ENCODE data around the gene MRGPRE.

MRGPRE gene

DNA sequence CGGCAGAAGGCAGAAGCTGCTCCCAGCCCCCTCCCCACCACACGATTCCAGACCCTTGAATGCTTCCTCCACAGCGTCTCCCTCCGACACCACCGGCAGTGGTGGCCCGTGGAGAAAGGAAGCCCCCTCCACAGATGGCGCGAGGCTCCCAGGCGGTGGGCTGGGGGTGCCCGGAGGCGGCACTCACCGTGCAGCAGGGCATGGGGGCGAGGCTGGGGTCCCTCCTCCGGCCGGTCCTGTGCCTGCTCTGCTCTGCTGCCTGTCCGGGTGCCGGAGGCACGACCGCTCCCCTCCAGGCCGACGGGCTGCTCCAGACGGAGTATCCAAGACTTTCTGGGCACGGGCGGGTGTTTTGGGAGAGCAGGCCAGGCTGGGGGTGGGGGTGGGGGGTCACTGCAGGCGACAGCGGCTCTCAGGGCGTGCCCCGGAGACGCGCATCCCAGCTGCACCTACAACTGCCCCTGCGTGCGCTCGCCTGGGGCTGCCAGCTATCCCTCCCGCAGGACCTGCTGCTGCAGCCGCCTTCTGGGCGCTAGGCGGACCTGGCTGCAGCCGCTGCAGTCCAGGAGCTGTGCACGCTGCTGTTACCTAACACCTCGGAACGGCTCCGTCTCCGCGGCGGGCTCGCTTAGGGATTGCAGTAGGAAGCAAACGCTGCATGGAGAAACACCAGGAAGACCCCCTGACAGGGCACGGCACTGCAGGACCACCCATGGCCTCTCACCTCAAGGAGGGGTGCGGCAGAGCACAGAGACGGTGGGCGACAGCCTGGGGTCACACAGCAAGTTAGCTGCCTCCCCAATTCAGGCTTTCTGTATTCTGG lies 28.8 kb downstream of the MRGPRE start:
- DNase-seq (ENCODE audit: low spot score): no peak
- TF ChIP-seq, protein P1, sequence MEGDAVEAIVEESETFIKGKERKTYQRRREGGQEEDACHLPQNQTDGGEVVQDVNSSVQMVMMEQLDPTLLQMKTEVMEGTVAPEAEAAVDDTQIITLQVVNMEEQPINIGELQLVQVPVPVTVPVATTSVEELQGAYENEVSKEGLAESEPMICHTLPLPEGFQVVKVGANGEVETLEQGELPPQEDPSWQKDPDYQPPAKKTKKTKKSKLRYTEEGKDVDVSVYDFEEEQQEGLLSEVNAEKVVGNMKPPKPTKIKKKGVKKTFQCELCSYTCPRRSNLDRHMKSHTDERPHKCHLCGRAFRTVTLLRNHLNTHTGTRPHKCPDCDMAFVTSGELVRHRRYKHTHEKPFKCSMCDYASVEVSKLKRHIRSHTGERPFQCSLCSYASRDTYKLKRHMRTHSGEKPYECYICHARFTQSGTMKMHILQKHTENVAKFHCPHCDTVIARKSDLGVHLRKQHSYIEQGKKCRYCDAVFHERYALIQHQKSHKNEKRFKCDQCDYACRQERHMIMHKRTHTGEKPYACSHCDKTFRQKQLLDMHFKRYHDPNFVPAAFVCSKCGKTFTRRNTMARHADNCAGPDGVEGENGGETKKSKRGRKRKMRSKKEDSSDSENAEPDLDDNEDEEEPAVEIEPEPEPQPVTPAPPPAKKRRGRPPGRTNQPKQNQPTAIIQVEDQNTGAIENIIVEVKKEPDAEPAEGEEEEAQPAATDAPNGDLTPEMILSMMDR (IDR thresholded peaks at IDR 0.05; ENCODE audit: extremely low read depth, missing control alignments): no peak

GRCh38 chr11:3202759-3203158 lies 29.5 kb downstream of the MRGPRE start:
- TF ChIP-seq, protein P1 (IDR thresholded peaks at IDR 0.05; ENCODE audit: extremely low read depth, missing control alignments): no peak
- no peak for DNase-seq (ENCODE audit: low spot score)

DNA sequence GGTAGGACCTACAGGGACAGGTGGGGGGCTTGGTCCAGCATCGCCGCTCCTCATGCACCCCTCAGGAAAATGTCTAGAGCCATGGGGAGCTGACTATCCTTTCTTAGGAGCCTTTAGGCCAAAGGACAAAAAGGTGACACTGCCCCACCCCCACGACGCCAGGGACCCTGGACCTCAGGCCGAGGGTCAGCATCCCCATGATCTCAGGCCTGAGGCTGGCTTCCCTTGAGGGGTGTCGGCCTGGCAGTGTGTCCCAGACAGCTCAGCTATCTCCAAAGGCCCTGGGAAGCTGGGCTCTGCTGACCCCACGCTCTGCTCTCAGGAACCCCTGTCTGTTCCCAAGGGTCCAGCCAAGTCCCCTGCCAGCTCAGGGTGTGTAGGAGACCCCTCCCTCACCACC lies 29.9 kb downstream of the MRGPRE start:
- TF ChIP-seq, protein P1 (IDR thresholded peaks at IDR 0.05; ENCODE audit: extremely low read depth, missing control alignments): no peak
- no peak for DNase-seq (ENCODE audit: low spot score)

GRCh38 chr11:3201677-3202181 lies 30.5 kb downstream of the MRGPRE start:
- TF ChIP-seq, protein P1 (IDR thresholded peaks at IDR 0.05; ENCODE audit: extremely low read depth, missing control alignments): no peak
- no peak for DNase-seq (ENCODE audit: low spot score)

- no peak for DNase-seq (ENCODE audit: low spot score)
- TF ChIP-seq, protein P1 (IDR thresholded peaks at IDR 0.05; ENCODE audit: extremely low read depth, missing control alignments): no peak
Measured at GRCh38 chr11:3201112-3201581, 31.1 kb downstream of the MRGPRE start.

DNA sequence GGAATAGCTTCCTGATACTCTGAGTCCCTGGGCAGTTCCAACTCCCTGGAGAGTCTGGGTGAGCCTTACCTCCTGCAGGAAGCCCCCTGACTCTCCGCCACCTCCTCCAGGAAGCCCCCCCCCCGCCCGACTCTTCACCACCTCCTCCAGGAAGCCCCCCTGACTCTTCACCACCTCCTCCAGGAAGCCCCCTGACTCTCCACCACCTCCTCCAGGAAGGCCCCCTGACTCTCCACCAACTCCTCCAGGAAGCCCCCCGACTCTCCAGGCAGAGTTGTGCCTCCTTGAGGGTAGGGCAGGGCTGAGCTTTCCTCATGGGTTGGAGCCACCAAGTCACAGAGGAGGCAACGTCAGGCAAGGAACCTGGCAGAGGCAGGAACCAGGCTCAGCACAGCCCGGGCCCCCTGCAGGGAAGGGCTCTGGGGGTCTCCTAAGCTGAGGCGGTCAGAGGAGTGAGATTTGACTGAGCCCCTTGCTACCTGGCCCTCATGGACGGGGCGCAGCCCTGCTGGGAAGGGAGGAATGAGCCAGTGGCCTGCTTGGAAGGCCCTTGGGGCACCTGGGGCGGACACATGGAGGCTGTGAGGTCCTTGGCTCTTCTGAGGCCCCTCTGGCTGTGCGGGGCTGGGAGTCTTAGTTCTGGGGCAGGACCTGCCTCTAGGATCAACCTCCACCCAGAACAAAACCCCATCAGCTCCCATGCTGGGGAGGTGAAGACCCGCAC lies 31.7 kb downstream of the MRGPRE start:
- TF ChIP-seq, protein P1 (IDR thresholded peaks at IDR 0.05; ENCODE audit: extremely low read depth, missing control alignments): no peak

More for the DNA sequence above, 31.7 kb downstream of the MRGPRE start:
- DNase-seq (ENCODE audit: low spot score): no peak

All from GM20000 (cell line).